ENCODE results near the gene CDC37. TPM values are rescaled to one million over a fixed set of nuclear protein-coding genes. Genes with fewer than 3 reads are reported as not detected.
A peak's percentile ranks its signal among the peaks of the same experiment; 100 is the strongest.
"Not testable (repeated sequence)": the region's sequence is repeated elsewhere in the genome, so short reads cannot be mapped to it uniquely, and the experiment has no call there.

CDC37 gene
- total RNA-seq, 1 experiment from 2014 or later: 188 TPM

DNA sequence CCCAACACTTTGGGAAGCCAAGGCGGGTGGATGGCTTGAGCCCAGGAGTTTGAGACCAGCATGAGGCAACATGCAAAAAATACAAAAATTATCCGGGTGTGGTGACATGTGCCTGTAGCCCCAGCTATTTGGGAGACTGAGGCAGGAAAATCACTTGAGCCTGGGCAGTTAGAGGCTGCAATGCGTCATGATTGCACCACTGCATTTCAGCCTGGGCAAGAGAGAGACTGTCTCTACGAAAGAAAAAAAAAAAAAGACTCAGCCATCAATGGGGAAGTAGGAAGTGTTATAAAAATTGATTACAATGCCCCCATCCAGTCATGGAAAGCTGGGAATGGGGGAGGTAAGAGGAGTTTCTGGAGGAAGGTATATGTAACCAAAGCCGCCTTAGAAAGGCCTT lies 28.4 kb downstream of the CDC37 start:
- Mint-ChIP-seq H3K4me3 (ENCODE audit: unreplicated experiment) (no peak overlapping the region), H3K9me3 (ENCODE audit: unreplicated experiment) (no peaks in the 10 kb centered on the region), H3K36me3 (ENCODE audit: insufficient read depth, unreplicated experiment) (peaks cover 55% of the 10 kb centered on the region), H3K27me3 (ENCODE audit: insufficient read depth, unreplicated experiment) (no peaks in the 10 kb centered on the region), H3K27ac (ENCODE audit: low read depth, unreplicated experiment) (peak overlapping the region; percentile 20), H3K4me1 (ENCODE audit: insufficient read depth, unreplicated experiment) (no peaks in the 10 kb centered on the region)
- CTCF ChIA-PET: interaction anchor here (0.8 to 1.3 kb wide), 3 partner anchors 14 to 59 kb away, joined by 3 to 8 read pairs (median 4); partner anchors contain the start of gene FDX2
- POLR2A ChIA-PET: interaction anchor here (1.5 kb wide), 1 partner anchor 40 kb away, joined by 3 read pairs; no protein-coding TSS in a partner anchor
- no peak for DNase-seq (ENCODE audit: unreplicated experiment)
- no TSS peak for BruUV-seq (replicated peaks)
- TF ChIP-seq, protein P1, sequence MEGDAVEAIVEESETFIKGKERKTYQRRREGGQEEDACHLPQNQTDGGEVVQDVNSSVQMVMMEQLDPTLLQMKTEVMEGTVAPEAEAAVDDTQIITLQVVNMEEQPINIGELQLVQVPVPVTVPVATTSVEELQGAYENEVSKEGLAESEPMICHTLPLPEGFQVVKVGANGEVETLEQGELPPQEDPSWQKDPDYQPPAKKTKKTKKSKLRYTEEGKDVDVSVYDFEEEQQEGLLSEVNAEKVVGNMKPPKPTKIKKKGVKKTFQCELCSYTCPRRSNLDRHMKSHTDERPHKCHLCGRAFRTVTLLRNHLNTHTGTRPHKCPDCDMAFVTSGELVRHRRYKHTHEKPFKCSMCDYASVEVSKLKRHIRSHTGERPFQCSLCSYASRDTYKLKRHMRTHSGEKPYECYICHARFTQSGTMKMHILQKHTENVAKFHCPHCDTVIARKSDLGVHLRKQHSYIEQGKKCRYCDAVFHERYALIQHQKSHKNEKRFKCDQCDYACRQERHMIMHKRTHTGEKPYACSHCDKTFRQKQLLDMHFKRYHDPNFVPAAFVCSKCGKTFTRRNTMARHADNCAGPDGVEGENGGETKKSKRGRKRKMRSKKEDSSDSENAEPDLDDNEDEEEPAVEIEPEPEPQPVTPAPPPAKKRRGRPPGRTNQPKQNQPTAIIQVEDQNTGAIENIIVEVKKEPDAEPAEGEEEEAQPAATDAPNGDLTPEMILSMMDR (IDR thresholded peaks at IDR 0.05; ENCODE audit: unreplicated experiment): no peak
- intact Hi-C loops (cut with micrococcal nuclease): no loop called here

DNA sequence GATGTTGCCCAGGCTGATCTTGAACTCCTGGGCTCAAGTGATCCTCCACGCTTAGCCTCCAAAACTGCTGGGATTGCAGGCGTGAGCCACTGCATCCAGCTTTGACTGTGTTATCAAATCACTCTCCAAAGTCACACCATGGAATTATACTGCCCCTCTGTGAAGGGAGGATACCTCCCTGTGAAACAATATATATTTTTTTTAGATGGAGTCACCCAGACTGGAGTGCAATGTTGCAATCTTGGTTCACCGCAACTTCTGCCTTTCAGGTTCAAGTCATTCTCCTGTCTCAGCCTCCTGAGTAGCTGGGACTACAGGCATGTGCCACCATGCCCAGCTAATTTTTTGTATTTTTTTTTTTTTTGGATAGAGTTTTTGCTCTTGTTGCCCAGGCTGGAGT lies 30.7 kb downstream of the CDC37 start:
- Mint-ChIP-seq H3K27ac (ENCODE audit: low read depth, unreplicated experiment) (no peak overlapping the region), H3K4me1 (ENCODE audit: insufficient read depth, unreplicated experiment) (no peaks in the 10 kb centered on the region), H3K4me3 (ENCODE audit: unreplicated experiment) (no peak overlapping the region), H3K9me3 (ENCODE audit: unreplicated experiment) (no peaks in the 10 kb centered on the region), H3K27me3 (ENCODE audit: insufficient read depth, unreplicated experiment) (no peaks in the 10 kb centered on the region), H3K36me3 (ENCODE audit: insufficient read depth, unreplicated experiment) (peaks cover 53% of the 10 kb centered on the region)
- no TSS peak for BruUV-seq (replicated peaks)
- intact Hi-C loops (cut with micrococcal nuclease): no loop called here
- DNase-seq (ENCODE audit: unreplicated experiment): no peak
- ChIA-PET CTCF (no interaction called here), POLR2A (no interaction called here)
- TF ChIP-seq, protein P1 (IDR thresholded peaks at IDR 0.05; ENCODE audit: unreplicated experiment): no peak

DNA sequence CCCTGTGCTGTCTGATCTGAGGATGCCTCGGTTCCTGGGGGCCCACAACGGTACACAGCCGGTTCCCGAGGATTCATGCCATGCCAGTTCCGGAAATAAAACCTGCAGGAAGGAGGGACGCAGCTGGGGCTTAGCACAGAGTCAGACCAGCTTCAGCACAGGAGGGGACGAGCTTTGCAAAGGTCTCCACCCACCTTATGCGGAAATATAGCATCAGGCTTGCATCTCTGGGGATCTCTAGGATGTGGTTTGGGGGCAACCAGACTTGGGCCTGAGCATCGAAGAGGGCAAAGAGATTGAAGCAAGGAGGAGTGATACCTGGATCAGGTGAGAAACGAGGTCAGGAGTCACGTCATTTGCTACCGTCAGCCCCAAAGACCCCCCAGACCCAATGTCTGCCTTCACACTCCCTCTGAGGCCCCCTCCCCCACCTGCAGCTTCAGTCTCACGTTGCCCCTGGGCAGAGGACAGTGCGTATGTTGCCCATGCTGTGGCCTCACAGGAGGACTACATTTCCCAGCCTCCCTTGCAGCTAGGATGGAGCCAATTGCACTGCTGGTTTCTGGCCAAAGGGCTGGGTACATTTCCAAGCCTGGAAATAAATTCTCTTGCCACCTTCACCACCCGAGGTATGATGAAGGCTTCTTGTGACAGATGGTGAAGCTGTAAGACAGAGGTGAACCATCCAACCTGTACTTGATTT lies 35.1 kb downstream of the CDC37 start:
- H3K27ac Mint-ChIP-seq (ENCODE audit: low read depth, unreplicated experiment): no peak overlapping the region
- H3K4me1 Mint-ChIP-seq (ENCODE audit: insufficient read depth, unreplicated experiment): no peaks in the 10 kb centered on the region
- intact Hi-C loops (cut with micrococcal nuclease): no loop called here
- H3K27me3 Mint-ChIP-seq (ENCODE audit: insufficient read depth, unreplicated experiment): no peaks in the 10 kb centered on the region
- H3K36me3 Mint-ChIP-seq (ENCODE audit: insufficient read depth, unreplicated experiment): peaks cover 67% of the 10 kb centered on the region
- no TSS peak for BruUV-seq (replicated peaks)
- H3K9me3 Mint-ChIP-seq (ENCODE audit: unreplicated experiment): no peaks in the 10 kb centered on the region
- TF ChIP-seq, protein P1 (IDR thresholded peaks at IDR 0.05; ENCODE audit: unreplicated experiment): no peak
- no peak for DNase-seq (ENCODE audit: unreplicated experiment)
- POLR2A ChIA-PET: interaction anchor here (0.6 to 1.2 kb wide), 4 partner anchors 12 to 295 kb away, joined by 3 to 4 read pairs (median 4); partner anchors contain the start of genes RAVER1 and TYK2
- CTCF ChIA-PET: interaction anchor here (1.1 to 1.2 kb wide), 2 partner anchors 22 to 108 kb away, joined by 3 to 4 read pairs; no protein-coding TSS in a partner anchor
- H3K4me3 Mint-ChIP-seq (ENCODE audit: unreplicated experiment): no peak overlapping the region

DNA sequence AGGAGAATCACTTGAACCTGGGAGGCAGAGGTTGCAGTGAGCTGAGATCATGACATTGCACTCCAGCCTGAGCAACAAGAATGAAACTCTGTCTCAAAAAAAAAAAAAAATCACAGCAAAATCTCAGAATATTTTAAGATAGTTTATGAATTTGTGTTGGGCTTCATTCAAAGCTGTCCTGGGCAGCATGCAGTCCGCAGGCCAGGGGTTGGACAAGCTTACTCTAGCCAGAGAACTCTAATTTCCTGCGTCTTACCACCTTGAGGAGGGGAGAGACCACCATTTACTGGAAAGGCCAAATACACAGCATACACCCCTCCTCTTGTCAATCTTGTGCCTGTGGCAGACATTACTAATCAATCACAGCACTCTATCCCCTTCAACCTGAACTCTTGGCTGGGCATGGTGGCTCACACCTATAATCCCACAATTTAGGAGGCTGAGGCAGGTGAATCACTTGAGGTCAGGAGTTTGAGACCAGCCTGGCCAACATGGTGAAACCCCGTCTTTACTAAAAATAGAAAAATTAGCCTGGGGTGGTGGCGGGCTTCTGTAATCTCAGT lies 36.3 kb downstream of the CDC37 start:
- H3K36me3 Mint-ChIP-seq (ENCODE audit: insufficient read depth, unreplicated experiment): peaks cover 60% of the 10 kb centered on the region
- DNase-seq (ENCODE audit: unreplicated experiment); H3K9me3 Mint-ChIP-seq (ENCODE audit: unreplicated experiment); intact Hi-C loops (cut with micrococcal nuclease); BruUV-seq (replicated peaks); H3K4me3 Mint-ChIP-seq (ENCODE audit: unreplicated experiment); H3K27ac Mint-ChIP-seq (ENCODE audit: low read depth, unreplicated experiment); H3K4me1 Mint-ChIP-seq (ENCODE audit: insufficient read depth, unreplicated experiment); H3K27me3 Mint-ChIP-seq (ENCODE audit: insufficient read depth, unreplicated experiment): not testable (repeated sequence)
- ChIA-PET CTCF (interaction anchor here (0.5 to 1.2 kb wide), 5 partner anchors 22 to 247 kb away, joined by 3 to 5 read pairs (median 4); no protein-coding TSS in a partner anchor), POLR2A (interaction anchor here (1.0 to 1.6 kb wide), 3 partner anchors 12 to 33 kb away, joined by 4 read pairs; partner anchors contain the start of gene RAVER1)

Data from MCF 10A (cell line).